Jurkat, Clone E6-1 (cell line): ENCODE results near the gene LRIG1. TPM values are rescaled to one million over a fixed set of nuclear protein-coding genes. Genes with fewer than 3 reads are reported as not detected.
A peak's percentile ranks its signal among the peaks of the same experiment; 100 is the strongest.

Experiments
- DNase-seq: peaks from one replicate; pipeline ENCODE4 v3.0.0-alpha.2; 2011; ENCODE audit warnings: low read depth, low spot score
- H3K4me3 ChIP-seq: 2 replicates; pipeline ENCODE4 v1.5.1; 2011; ENCODE audit warnings: mild to moderate bottlenecking, low read length, control low read depth, moderate library complexity
- polyA plus RNA-seq: library from polyadenylated mRNA; unstranded; fragments of >200 nt; gene quantifications from one replicate; pipeline ENCODE4 v1.2.1, GENCODE V29; 2012; ENCODE audit warnings: missing spikeins; ENCODE audit not compliant: insufficient read length, insufficient read depth

LRIG1 gene
- polyA plus RNA-seq: 4.9 TPM

- peak within 1 kb of the TSS; percentile 37 for H3K4me3 ChIP-seq
- peak; percentile 88 for DNase-seq
Observed at GRCh38 chr3:66500576-66501482, at the start of gene LRIG1. TSS of gene LRIG1 (minus strand) at chr3:66501022. CDS start at chr3:66500407, 615 bp downstream.

- no peak for DNase-seq
- H3K4me3 ChIP-seq: no peak overlapping the region
Observed at GRCh38 chr3:66544619-66545429, 44.0 kb upstream of the LRIG1 start.

- no peak overlapping the region for H3K4me3 ChIP-seq
- DNase-seq: no peak
Observed at GRCh38 chr3:66542153-66542552, 41.3 kb upstream of the LRIG1 start.

GRCh38 chr3:66539466-66539989 lies 38.7 kb upstream of the LRIG1 start:
- DNase-seq: no peak
- H3K4me3 ChIP-seq: no peak overlapping the region

- no peak overlapping the region for H3K4me3 ChIP-seq
- DNase-seq: no peak
Observed at GRCh38 chr3:66538390-66538789, 37.6 kb upstream of the LRIG1 start.

- DNase-seq: no peak
- H3K4me3 ChIP-seq: no peak overlapping the region
Observed at GRCh38 chr3:66537735-66538134, 36.9 kb upstream of the LRIG1 start.

GRCh38 chr3:66536791-66537190 lies 36.0 kb upstream of the LRIG1 start:
- no peak overlapping the region for H3K4me3 ChIP-seq
- DNase-seq: no peak

GRCh38 chr3:66534304-66534845 lies 33.6 kb upstream of the LRIG1 start:
- no peak overlapping the region for H3K4me3 ChIP-seq
- no peak for DNase-seq

- no peak overlapping the region for H3K4me3 ChIP-seq
- no peak for DNase-seq
Observed at GRCh38 chr3:66532613-66533012, 31.8 kb upstream of the LRIG1 start.

- no peak overlapping the region for H3K4me3 ChIP-seq
- DNase-seq: no peak
Observed at GRCh38 chr3:66532160-66532587, 31.4 kb upstream of the LRIG1 start.

GRCh38 chr3:66531256-66531655 lies 30.4 kb upstream of the LRIG1 start:
- no peak overlapping the region for H3K4me3 ChIP-seq
- DNase-seq: no peak

GRCh38 chr3:66527246-66527645 lies 26.4 kb upstream of the LRIG1 start:
- DNase-seq: no peak
- H3K4me3 ChIP-seq: no peak overlapping the region

- no peak for DNase-seq
- H3K4me3 ChIP-seq: no peak overlapping the region
Observed at GRCh38 chr3:66525771-66526170, 24.9 kb upstream of the LRIG1 start.

GRCh38 chr3:66520724-66521123 lies 19.9 kb upstream of the LRIG1 start:
- H3K4me3 ChIP-seq: no peak overlapping the region
- DNase-seq: no peak

GRCh38 chr3:66518644-66519043 lies 17.8 kb upstream of the LRIG1 start:
- no peak for DNase-seq
- no peak overlapping the region for H3K4me3 ChIP-seq

- no peak overlapping the region for H3K4me3 ChIP-seq
- no peak for DNase-seq
Observed at GRCh38 chr3:66518126-66518525, 17.3 kb upstream of the LRIG1 start.

GRCh38 chr3:66517241-66517640 lies 16.4 kb upstream of the LRIG1 start:
- DNase-seq: no peak
- H3K4me3 ChIP-seq: no peak overlapping the region

- no peak for DNase-seq
- no peak overlapping the region for H3K4me3 ChIP-seq
Observed at GRCh38 chr3:66508461-66508860, 7.6 kb upstream of the LRIG1 start.

- no peak overlapping the region for H3K4me3 ChIP-seq
- DNase-seq: no peak
Observed at GRCh38 chr3:66507423-66508260, 6.8 kb upstream of the LRIG1 start.
